GM12878 (cell line): ENCODE results near the gene TRIM22. TPM values are rescaled to one million over a fixed set of nuclear protein-coding genes. Genes with fewer than 3 reads are reported as not detected.

ENCODE experiments used
- ATAC-seq: fragments of 200-7000 bp; cut with Tn5 transposase; 3 replicates; pipeline ENCODE4 v1.9.1; 2020; ENCODE audit warnings: mild to moderate bottlenecking, moderate library complexity
- BruUV-seq: library from RNA; stranded (reverse); fragments of 400-500 nt; replicated peaks from 2 replicates; lab custom pipeline; 2021; lab: Mats Ljungman, UMichigan
- CTCF ChIA-PET: fragments of 300-600 bp; sonication (Branson Sonifier 250); formaldehyde crosslinking; extraction: SDS; loops from one replicate; lab custom pipeline; 2021; ENCODE audit warnings: inconsistent platforms; lab: Yijun Ruan, JAX
- POLR2A ChIA-PET: fragments of 350-600 bp; formaldehyde crosslinking; extraction: SDS; loops from one replicate; lab custom pipeline; 2021; ENCODE audit warnings: inconsistent platforms; lab: Charles Lee
- RAD21 ChIA-PET: fragments of 300-600 bp; sonication (Branson Sonifier 250); formaldehyde crosslinking; loops from one replicate; lab custom pipeline; 2023; ENCODE audit warnings: antibody characterized with exemption; ENCODE audit not compliant: unreplicated experiment; lab: Charles Lee
- SMC1A ChIA-PET: fragments of 300-600 bp; sonication (Branson Sonifier 250); formaldehyde crosslinking; loops from one replicate; lab custom pipeline; 2023; ENCODE audit not compliant: unreplicated experiment, uncharacterized antibody; lab: Charles Lee
- DNase-seq: peaks from one replicate; pipeline ENCODE4 v3.0.0-alpha.2; 2011; ENCODE audit warnings: low read depth, low spot score
- FAIRE-seq: peaks from 3 replicates; lab custom pipeline; 2011; peaks lifted over from hg19 to GRCh38; lab: Jason Lieb, UNC
- H2AFZ ChIP-seq: 2 replicates; pipeline ENCODE4 v1.6.0; 2011; ENCODE audit warnings: low read depth, low read length, control low read depth; ENCODE audit not compliant: control insufficient read depth
- H3K27ac ChIP-seq: 2 replicates; pipeline ENCODE4 v1.5.1; 2011; ENCODE audit warnings: control low read depth; ENCODE audit not compliant: control insufficient read depth, insufficient read depth
- H3K27me3 ChIP-seq, 2 experiments: replicated peaks in 1 of 2; 2 replicates each; pipeline versions ENCODE4 v1.6.0 to v1.6.1; 2011; ENCODE audit warnings: low read length in 1 of 2; ENCODE audit not compliant: control insufficient read depth in 2 of 2, insufficient read depth in 2 of 2
- H3K36me3 ChIP-seq, 2 experiments: 2 replicates each; pipeline ENCODE4 v1.5.1; 2011; ENCODE audit warnings: low read length in 1 of 2; ENCODE audit not compliant: control insufficient read depth in 2 of 2, insufficient read depth in 2 of 2
- H3K4me1 ChIP-seq: 2 replicates; pipeline ENCODE4 v1.6.1; 2011; ENCODE audit warnings: mild to moderate bottlenecking, low read length, moderate library complexity, mixed read lengths; ENCODE audit not compliant: control insufficient read depth, insufficient read depth
- H3K4me2 ChIP-seq: 2 replicates; pipeline ENCODE4 v1.6.0; 2011; ENCODE audit warnings: control low read depth; ENCODE audit not compliant: control insufficient read depth, insufficient read depth
- H3K4me3 ChIP-seq: fragments of 200-600 bp; sonication (generic); 2 replicates; pipeline ENCODE4 v1.5.1; 2016
- H3K79me2 ChIP-seq: 2 replicates; pipeline ENCODE4 v1.6.0; 2011; ENCODE audit warnings: low read length; ENCODE audit not compliant: control insufficient read depth, insufficient read depth
- H3K9ac ChIP-seq: 2 replicates; pipeline ENCODE4 v1.8.0; 2011; ENCODE audit warnings: low read length, control low read depth, mixed read lengths; ENCODE audit not compliant: control insufficient read depth, insufficient read depth
- H3K9me3 ChIP-seq: replicated peaks from 3 replicates; pipeline ENCODE4 v1.5.1; 2011; ENCODE audit warnings: mild to moderate bottlenecking, low read length; ENCODE audit not compliant: control insufficient read depth, insufficient read depth
- H4K20me1 ChIP-seq: 2 replicates; pipeline ENCODE4 v1.6.0; 2011; ENCODE audit not compliant: control insufficient read depth, insufficient read depth
- BACH1 ChIP-seq: fragments of 450-650 bp; IDR thresholded peaks from 2 replicates; pipeline ENCODE4 v1.6.1; 2017; ENCODE audit warnings: mild to moderate bottlenecking, borderline replicate concordance
- BCL11A ChIP-seq: IDR thresholded peaks from 2 replicates; pipeline ENCODE4 v1.6.1; 2011; ENCODE audit warnings: low read depth, low read length
- CHD4 ChIP-seq: fragments of 200-600 bp; sonication (generic); IDR thresholded peaks from 2 replicates; pipeline ENCODE4 v1.6.1; 2016; ENCODE audit warnings: mild to moderate bottlenecking
- CREM ChIP-seq: IDR thresholded peaks from 2 replicates; pipeline ENCODE4 v1.6.1; 2014; ENCODE audit warnings: antibody characterized with exemption, low read depth
- ESRRA ChIP-seq: IDR thresholded peaks from 2 replicates; pipeline ENCODE4 v1.6.1; 2012; ENCODE audit warnings: mild to moderate bottlenecking, low read length, improper control_type of control experiment
- EZH2 ChIP-seq: IDR thresholded peaks from 2 replicates; pipeline ENCODE4 v1.6.1; 2012; ENCODE audit warnings: low read depth, mild to moderate bottlenecking, control low read depth, inconsistent platforms, low read length, borderline replicate concordance; ENCODE audit not compliant: control insufficient read depth
- FOXK2 ChIP-seq: fragments of 450-650 bp; IDR thresholded peaks from 2 replicates; pipeline ENCODE4 v1.6.1; 2017; ENCODE audit warnings: mild to moderate bottlenecking, moderate library complexity
- GABPA ChIP-seq: IDR thresholded peaks from 2 replicates; pipeline ENCODE4 v1.6.1; 2014; ENCODE audit warnings: antibody characterized with exemption, low read depth, mild to moderate bottlenecking, inconsistent platforms
- HDGF ChIP-seq: fragments of 450-650 bp; IDR thresholded peaks from 2 replicates; pipeline ENCODE4 v1.6.1; 2016; ENCODE audit warnings: antibody characterized with exemption
- LARP7 ChIP-seq: fragments of 450-650 bp; IDR thresholded peaks from 2 replicates; pipeline ENCODE4 v1.6.1; 2017; ENCODE audit warnings: mild to moderate bottlenecking
- NBN ChIP-seq: fragments of 450-650 bp; IDR thresholded peaks from 2 replicates; pipeline ENCODE4 v1.6.1; 2016
- NR2F1 ChIP-seq: fragments of 450-650 bp; conservative IDR thresholded peaks from 2 replicates; pipeline ENCODE4 v1.6.1; 2017; ENCODE audit warnings: mild to moderate bottlenecking
- NRF1 ChIP-seq: conservative IDR thresholded peaks from 2 replicates; pipeline ENCODE4 v1.6.1; 2011; ENCODE audit warnings: mild to moderate bottlenecking, low read depth, low read length, improper control_type of control experiment
- RB1 ChIP-seq: fragments of 450-650 bp; formaldehyde crosslinking; IDR thresholded peaks from 2 replicates; pipeline ENCODE4 v1.6.1; 2017; ENCODE audit warnings: mild to moderate bottlenecking, borderline replicate concordance
- STAT1 ChIP-seq: fragments of 450-650 bp; conservative IDR thresholded peaks from 2 replicates; pipeline ENCODE4 v1.6.1; 2014; ENCODE audit warnings: antibody characterized with exemption, mild to moderate bottlenecking
- WGBS: methylation state at CpG from one replicate; pipeline ENCODE4 v1.1.6; 2016; ENCODE audit warnings: low lambda C conversion rate; ENCODE audit not compliant: insufficient replicate concordance, insufficient coverage; ENCODE audit errors: missing lambda C conversion rate; 5-methylcytosine and 5-hydroxymethylcytosine counted together
- in situ Hi-C: fragments of 300-500 bp; cut with MboI; formaldehyde crosslinking; loops from 9 replicates; pipeline ENCODE4 v1.14.3; 2018; ENCODE audit warnings: mixed read lengths
- intact Hi-C: fragments of 100-400 bp; cut with micrococcal nuclease; formaldehyde crosslinking; loops from one replicate; pipeline ENCODE4 v1.14.2; 2022; ENCODE audit not compliant: unreplicated experiment
- polyA plus RNA-seq, 11 experiments: library from polyadenylated mRNA; depleted of rRNA in 4 of 11; unstranded in 6 of 11; stranded (reverse) in 5 of 11; fragments of >200 nt; fragmentation: Nextera tagmentation in 4 of 11; fragmentation: Illumina TruSeq in 1 of 11; extraction: Ambion mirVana in 4 of 11; extraction: Trizol in 1 of 11; gene quantifications; 1 replicate in 1 of 11; 2 replicates in 10 of 11; pipeline versions ENCODE4 v1.2.1 to v1.2.3, GENCODE V29; 2011 to 2016; ENCODE audit warnings: inconsistent platforms in 2 of 11, missing spikeins in 2 of 11, low read depth in 1 of 11
- total RNA-seq, 4 experiments: library from RNA; depleted of rRNA in 3 of 4; stranded (reverse); fragments of >200 nt in 3 of 4; fragmentation: Illumina TruSeq in 1 of 4; extraction: Trizol in 1 of 4; gene quantifications; 2 replicates each; pipeline versions ENCODE4 v1.2.1 to v1.2.3, GENCODE V29; 2013 to 2021
- TF ChIP-seq, protein P1 (sequence below): IDR thresholded peaks from 2 replicates; pipeline ENCODE4 v1.6.1; 2012; ENCODE audit warnings: low read depth, low read length, improper control_type of control experiment
- TF ChIP-seq, protein P2 (sequence below): fragments of 450-650 bp; IDR thresholded peaks from 2 replicates; pipeline ENCODE4 v1.6.1; 2017; ENCODE audit warnings: mild to moderate bottlenecking, moderate library complexity

Gene TRIM22
- total and polyA plus RNA-seq, 10 of the 15 experiments (the other 5 are each of a cell fraction or from before 2014, with no cell fraction given), result 116 to 485 (median 204) TPM

- Histone ChIP-seq H3K79me2 (no peaks in the 10 kb centered on the region), H3K27me3 (no peaks in the 10 kb centered on the region), H3K9me3 (no peaks in the 10 kb centered on the region)
- intact Hi-C loops, result no loop called here
- BruUV-seq, result no TSS peak
- 94% methylated on average over 1 of the region's 1 CpG for WGBS
- TF ChIP-seq ESRRA (no peak), NBN (no peak), NR2F1 (no peak), BACH1 (no peak), RB1 (no peak), FOXK2 (no peak), GABPA (no peak)
- TF ChIP-seq, protein P1, sequence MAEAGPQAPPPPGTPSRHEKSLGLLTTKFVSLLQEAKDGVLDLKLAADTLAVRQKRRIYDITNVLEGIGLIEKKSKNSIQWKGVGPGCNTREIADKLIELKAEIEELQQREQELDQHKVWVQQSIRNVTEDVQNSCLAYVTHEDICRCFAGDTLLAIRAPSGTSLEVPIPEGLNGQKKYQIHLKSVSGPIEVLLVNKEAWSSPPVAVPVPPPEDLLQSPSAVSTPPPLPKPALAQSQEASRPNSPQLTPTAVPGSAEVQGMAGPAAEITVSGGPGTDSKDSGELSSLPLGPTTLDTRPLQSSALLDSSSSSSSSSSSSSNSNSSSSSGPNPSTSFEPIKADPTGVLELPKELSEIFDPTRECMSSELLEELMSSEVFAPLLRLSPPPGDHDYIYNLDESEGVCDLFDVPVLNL, result no peak
- TF ChIP-seq, all 136 proteins: peak for 0
- H3K4me3 ChIP-seq, result no peak overlapping the region
- H2AFZ ChIP-seq, result no peak overlapping the region
- H3K9ac ChIP-seq, result no peak overlapping the region
- in situ Hi-C loops, result no loop called here
- no peaks in the 10 kb centered on the region for H3K4me1 ChIP-seq
- FAIRE-seq (no peak), ATAC-seq (no peak), DNase-seq (no peak)
- SMC1A ChIA-PET, result no interaction called here
- H3K4me2 ChIP-seq, result no peak overlapping the region
- no peaks in the 10 kb centered on the region for H4K20me1 ChIP-seq
- CTCF ChIA-PET, result interaction anchor here (1.4 kb wide), 1 partner anchor 45 kb away, joined by 3 read pairs; the partner anchor contains the start of gene TRIM5
- RAD21 ChIA-PET, result no interaction called here
- H3K27ac ChIP-seq, result no peak overlapping the region
- peaks cover 0 to 5% of the 10 kb centered on the region in 2 experiments; a peak in 2 of 4 replicates for H3K36me3 ChIP-seq
- POLR2A ChIA-PET, result no interaction called here
These were observed 49.6 kb upstream of the TRIM22 start for GRCh38 chr11:5639953-5640352.

- DNase-seq, result no peak
- ATAC-seq, result no peak
- Histone ChIP-seq H4K20me1 (no peaks in the 10 kb centered on the region), H3K27me3 (no peaks in the 10 kb centered on the region), H3K36me3 (peaks cover 0 to 5% of the 10 kb centered on the region in 2 experiments; a peak in 2 of 4 replicates), H3K4me2 (no peak overlapping the region), H3K4me1 (no peaks in the 10 kb centered on the region), H3K9ac (no peak overlapping the region), H2AFZ (no peak overlapping the region), H3K9me3 (no peaks in the 10 kb centered on the region), H3K27ac (no peak overlapping the region), H3K4me3 (no peak overlapping the region), H3K79me2 (no peaks in the 10 kb centered on the region)
- ChIA-PET CTCF (no interaction called here), SMC1A (no interaction called here), POLR2A (no interaction called here), RAD21 (no interaction called here)
- FAIRE-seq, result no peak
- BruUV-seq, result no TSS peak
- intact Hi-C loops, result no loop called here
- in situ Hi-C loops, result no loop called here
- TF ChIP-seq, protein P2, sequence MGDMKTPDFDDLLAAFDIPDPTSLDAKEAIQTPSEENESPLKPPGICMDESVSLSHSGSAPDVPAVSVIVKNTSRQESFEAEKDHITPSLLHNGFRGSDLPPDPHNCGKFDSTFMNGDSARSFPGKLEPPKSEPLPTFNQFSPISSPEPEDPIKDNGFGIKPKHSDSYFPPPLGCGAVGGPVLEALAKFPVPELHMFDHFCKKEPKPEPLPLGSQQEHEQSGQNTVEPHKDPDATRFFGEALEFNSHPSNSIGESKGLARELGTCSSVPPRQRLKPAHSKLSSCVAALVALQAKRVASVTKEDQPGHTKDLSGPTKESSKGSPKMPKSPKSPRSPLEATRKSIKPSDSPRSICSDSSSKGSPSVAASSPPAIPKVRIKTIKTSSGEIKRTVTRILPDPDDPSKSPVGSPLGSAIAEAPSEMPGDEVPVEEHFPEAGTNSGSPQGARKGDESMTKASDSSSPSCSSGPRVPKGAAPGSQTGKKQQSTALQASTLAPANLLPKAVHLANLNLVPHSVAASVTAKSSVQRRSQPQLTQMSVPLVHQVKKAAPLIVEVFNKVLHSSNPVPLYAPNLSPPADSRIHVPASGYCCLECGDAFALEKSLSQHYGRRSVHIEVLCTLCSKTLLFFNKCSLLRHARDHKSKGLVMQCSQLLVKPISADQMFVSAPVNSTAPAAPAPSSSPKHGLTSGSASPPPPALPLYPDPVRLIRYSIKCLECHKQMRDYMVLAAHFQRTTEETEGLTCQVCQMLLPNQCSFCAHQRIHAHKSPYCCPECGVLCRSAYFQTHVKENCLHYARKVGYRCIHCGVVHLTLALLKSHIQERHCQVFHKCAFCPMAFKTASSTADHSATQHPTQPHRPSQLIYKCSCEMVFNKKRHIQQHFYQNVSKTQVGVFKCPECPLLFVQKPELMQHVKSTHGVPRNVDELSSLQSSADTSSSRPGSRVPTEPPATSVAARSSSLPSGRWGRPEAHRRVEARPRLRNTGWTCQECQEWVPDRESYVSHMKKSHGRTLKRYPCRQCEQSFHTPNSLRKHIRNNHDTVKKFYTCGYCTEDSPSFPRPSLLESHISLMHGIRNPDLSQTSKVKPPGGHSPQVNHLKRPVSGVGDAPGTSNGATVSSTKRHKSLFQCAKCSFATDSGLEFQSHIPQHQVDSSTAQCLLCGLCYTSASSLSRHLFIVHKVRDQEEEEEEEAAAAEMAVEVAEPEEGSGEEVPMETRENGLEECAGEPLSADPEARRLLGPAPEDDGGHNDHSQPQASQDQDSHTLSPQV, result no peak
- TF ChIP-seq NRF1 (no peak), STAT1 (no peak), FOXK2 (no peak), EZH2 (no peak), BCL11A (no peak), HDGF (no peak), LARP7 (no peak), CHD4 (no peak), CREM (no peak)
These were observed 46.0 kb upstream of the TRIM22 start for GRCh38 chr11:5643585-5643984.
